ENCODE measurements around the gene SRM. TPM values are rescaled to one million over a fixed set of nuclear protein-coding genes. Genes with fewer than 3 reads are reported as not detected.

SRM gene
- polyA plus RNA-seq, 1 experiment: 41.4 TPM

- POLR2A ChIA-PET: no interaction called here
- H3K9me3 ChIP-seq (ENCODE audit: control insufficient read depth, insufficient read depth, low read length): no peaks in the 10 kb centered on the region; the same call in 1 of the 2 replicates
- CTCF ChIA-PET: interaction anchor here (0.6 to 2.4 kb wide), 2 partner anchors 17 to 39 kb away, joined by 3 to 16 read pairs; no protein-coding TSS in a partner anchor
- DNase-seq (ENCODE audit: low read depth, low spot score): no peak
- H3K27me3 ChIP-seq (ENCODE audit: control insufficient read depth, insufficient read depth, low read length): no peaks in the 10 kb centered on the region
- no peak overlapping the region for H3K27ac ChIP-seq (ENCODE audit: low read depth, low read length)
- no peak for TF ChIP-seq CTCF (IDR thresholded peaks at IDR 0.05; ENCODE audit: low read depth, low read length)
- H3K4me3 ChIP-seq (ENCODE audit: low read depth, low read length): no peak overlapping the region
Observed at GRCh38 chr1:11054666-11055065, 5.2 kb downstream of the SRM start.

DNA sequence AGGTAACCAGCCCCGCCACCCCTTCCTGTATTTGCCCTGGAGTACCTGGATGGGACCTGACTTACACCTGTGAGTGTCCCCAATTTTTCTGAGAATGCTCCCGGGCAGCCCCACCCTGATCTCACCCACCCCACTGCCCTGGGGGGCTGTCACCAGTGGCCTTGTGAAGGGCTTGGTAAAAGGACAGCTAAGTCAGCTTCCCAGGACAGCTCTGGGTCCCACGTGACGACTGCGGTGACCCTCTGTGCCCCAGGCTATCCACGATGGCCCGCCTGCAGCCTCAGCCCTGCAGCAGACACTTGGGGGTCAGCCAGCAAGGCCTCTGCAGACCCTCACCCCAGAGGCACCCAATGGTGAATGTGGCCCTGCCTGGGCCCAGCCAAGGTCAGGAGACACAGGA, 5.6 kb downstream of the SRM start:
- POLR2A ChIA-PET: no interaction called here
- CTCF ChIA-PET: interaction anchor here (2.4 kb wide), 1 partner anchor 16 kb away, joined by 16 read pairs; no protein-coding TSS in a partner anchor
- H3K27ac ChIP-seq (ENCODE audit: low read depth, low read length): no peak overlapping the region

GRCh38 chr1:11053758-11054137, 6.1 kb downstream of the SRM start:
- CTCF ChIA-PET: interaction anchor here (2.4 kb wide), 1 partner anchor 16 kb away, joined by 16 read pairs; no protein-coding TSS in a partner anchor
- no peak overlapping the region for H3K4me3 ChIP-seq (ENCODE audit: low read depth, low read length)
- no peaks in the 10 kb centered on the region for H3K27me3 ChIP-seq (ENCODE audit: control insufficient read depth, insufficient read depth, low read length)
- H3K27ac ChIP-seq (ENCODE audit: low read depth, low read length): no peak overlapping the region
- TF ChIP-seq CTCF (IDR thresholded peaks at IDR 0.05; ENCODE audit: low read depth, low read length): no peak
- no peaks in the 10 kb centered on the region; the same call in 1 of the 2 replicates for H3K9me3 ChIP-seq (ENCODE audit: control insufficient read depth, insufficient read depth, low read length)
- POLR2A ChIA-PET: interaction anchor here (0.6 kb wide), 1 partner anchor 21 kb away, joined by 3 read pairs; no protein-coding TSS in a partner anchor
- DNase-seq (ENCODE audit: low read depth, low spot score): no peak

More for the DNA sequence above, 5.6 kb downstream of the SRM start:
- no peak overlapping the region for H3K4me3 ChIP-seq (ENCODE audit: low read depth, low read length)
- DNase-seq (ENCODE audit: low read depth, low spot score): no peak
- H3K27me3 ChIP-seq (ENCODE audit: control insufficient read depth, insufficient read depth, low read length): no peaks in the 10 kb centered on the region
- TF ChIP-seq CTCF (IDR thresholded peaks at IDR 0.05; ENCODE audit: low read depth, low read length): no peak
- H3K9me3 ChIP-seq (ENCODE audit: control insufficient read depth, insufficient read depth, low read length): no peaks in the 10 kb centered on the region; the same call in 1 of the 2 replicates

DNA sequence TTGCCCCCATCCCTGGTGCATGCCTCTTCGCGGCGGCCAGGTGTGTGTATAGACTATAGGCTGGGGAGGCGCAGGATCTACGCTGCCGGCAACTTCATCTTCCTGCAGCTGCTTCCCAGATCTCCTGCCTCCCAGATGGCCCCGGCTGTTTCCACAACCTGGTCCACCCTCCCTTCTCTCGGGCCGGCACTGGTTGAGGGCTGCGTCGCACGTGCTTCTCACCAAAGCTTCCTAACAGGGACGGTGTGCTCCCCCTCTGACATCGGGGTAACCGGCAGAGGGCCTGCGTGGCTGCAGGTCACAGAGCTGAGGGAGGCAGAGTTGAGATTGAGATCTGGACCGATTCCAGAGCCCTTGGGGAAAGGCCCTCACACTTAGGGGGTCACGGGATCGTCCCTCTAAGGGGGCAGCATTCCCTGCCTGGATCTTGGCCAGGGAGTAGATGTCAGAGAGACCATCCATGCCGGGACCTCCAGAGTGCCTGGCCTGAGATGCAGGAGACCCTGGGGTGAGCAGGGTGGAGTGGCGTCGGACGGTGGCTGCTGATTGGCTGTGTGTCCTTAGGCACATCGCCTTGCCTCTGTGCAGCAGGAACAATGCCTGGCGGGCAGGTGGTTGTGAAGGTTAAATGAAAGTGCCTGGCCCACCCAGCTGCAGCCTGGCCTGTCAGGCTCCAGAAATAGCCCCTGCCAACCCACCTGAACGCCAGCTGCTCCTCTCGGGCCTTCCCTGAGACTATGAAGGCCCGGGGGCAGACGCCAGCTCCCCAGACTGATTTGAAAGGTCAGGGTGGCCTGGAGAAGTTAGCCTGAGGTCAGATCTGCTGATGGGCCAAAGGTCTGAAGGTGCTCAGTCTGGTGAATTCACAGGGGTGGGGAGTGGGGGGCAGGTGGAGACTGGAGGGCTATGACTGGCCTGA, 6.7 kb downstream of the SRM start:
- POLR2A ChIA-PET: interaction anchor here (0.6 kb wide), 1 partner anchor 20 kb away, joined by 3 read pairs; no protein-coding TSS in a partner anchor

More for the DNA sequence above, 6.7 kb downstream of the SRM start:
- Histone ChIP-seq H3K27me3 (ENCODE audit: control insufficient read depth, insufficient read depth, low read length) (no peaks in the 10 kb centered on the region), H3K9me3 (ENCODE audit: control insufficient read depth, insufficient read depth, low read length) (no peaks in the 10 kb centered on the region), H3K27ac (ENCODE audit: low read depth, low read length) (no peak overlapping the region), H3K4me3 (ENCODE audit: low read depth, low read length) (no peak overlapping the region)
- DNase-seq (ENCODE audit: low read depth, low spot score): no peak
- TF ChIP-seq CTCF (IDR thresholded peaks at IDR 0.05; ENCODE audit: low read depth, low read length): no peak
- CTCF ChIA-PET: interaction anchor here (2.4 kb wide), 1 partner anchor 15 kb away, joined by 16 read pairs; no protein-coding TSS in a partner anchor
